HG03571 (cell line): Measurements from ENCODE around the gene KAZN.

Experiments used
- ATAC-seq: cut with Tn5 transposase; IDR thresholded peaks from one replicate; pipeline ENCODE4 v1.9.1; 2021; ENCODE audit not compliant: unreplicated experiment

Gene KAZN

GRCh38 chr1:14667651-14667984 is 69.1 kb downstream of the KAZN start:
- ATAC-seq, result no peak

GRCh38 chr1:14668538-14668937 is 70.1 kb downstream of the KAZN start:
- ATAC-seq, result no peak

- no peak for ATAC-seq
These were observed 73.5 kb downstream of the KAZN start for GRCh38 chr1:14672005-14672404.

GRCh38 chr1:14674030-14674429 is 75.5 kb downstream of the KAZN start:
- no peak for ATAC-seq

GRCh38 chr1:14676400-14676799 is 77.9 kb downstream of the KAZN start:
- no peak for ATAC-seq

GRCh38 chr1:14677292-14677971 is 78.9 kb downstream of the KAZN start:
- no peak for ATAC-seq

- ATAC-seq, result no peak
These were observed 79.6 kb downstream of the KAZN start for GRCh38 chr1:14678011-14678638.

- no peak for ATAC-seq
These were observed 80.7 kb downstream of the KAZN start for GRCh38 chr1:14679027-14679688.

- ATAC-seq, result no peak
These were observed 82.7 kb downstream of the KAZN start for GRCh38 chr1:14681182-14681581.

GRCh38 chr1:14682941-14683621 is 84.6 kb downstream of the KAZN start:
- ATAC-seq, result no peak

- no peak for ATAC-seq
These were observed 86.6 kb downstream of the KAZN start for GRCh38 chr1:14685078-14685477.

- ATAC-seq, result no peak
These were observed 88.2 kb downstream of the KAZN start for GRCh38 chr1:14686701-14687100.

GRCh38 chr1:14687147-14687546 is 88.7 kb downstream of the KAZN start:
- no peak for ATAC-seq

GRCh38 chr1:14689996-14690615 is 91.6 kb downstream of the KAZN start:
- ATAC-seq, result no peak

- ATAC-seq, result no peak
These were observed 95.5 kb downstream of the KAZN start for GRCh38 chr1:14693949-14694348.

- no peak for ATAC-seq
These were observed 96.1 kb downstream of the KAZN start for GRCh38 chr1:14694589-14694988.

GRCh38 chr1:14696761-14697160 is 98.3 kb downstream of the KAZN start:
- no peak for ATAC-seq

- no peak for ATAC-seq
These were observed 98.9 kb downstream of the KAZN start for GRCh38 chr1:14697353-14697752.

GRCh38 chr1:14698314-14698713 is 99.8 kb downstream of the KAZN start:
- ATAC-seq, result no peak

- no peak for ATAC-seq
These were observed 101.1 kb downstream of the KAZN start for GRCh38 chr1:14699620-14700019.

GRCh38 chr1:14704846-14705245 is 106.4 kb downstream of the KAZN start:
- ATAC-seq, result no peak
